ENCODE results near the gene DPP6. TPM values are rescaled to one million over a fixed set of nuclear protein-coding genes. Genes with fewer than 3 reads are reported as not detected.
A peak's percentile ranks its signal among the peaks of the same experiment; 100 is the strongest.
"Not testable (repeated sequence)": the region's sequence is repeated elsewhere in the genome, so short reads cannot be mapped to it uniquely, and the experiment has no call there.

Gene DPP6
- total RNA-seq, 1 donor from 2014 or later = not detected

- no peak for DNase-seq (ENCODE audit: low spot score in 2 of 2)
- Histone ChIP-seq H3K9me3 (no peaks in the 10 kb centered on the region), H3K4me1 (peaks cover 0 to 3% of the 10 kb centered on the region in 2 donors), H3K4me3 (no peak overlapping the region), H3K27ac (no peak overlapping the region), H3K27me3 (peaks cover 6% of the 10 kb centered on the region), H3K36me3 (no peaks in the 10 kb centered on the region)
- intact Hi-C loops (cut with DNase I) = no loop called here
- TF ChIP-seq CTCF (IDR thresholded peaks at IDR 0.05) = no peak
These were observed 864.9 kb downstream of the DPP6 start for GRCh38 chr7:154916856-154917807.

GRCh38 chr7:154917808-154918160 is 865.6 kb downstream of the DPP6 start:
- no peaks in the 10 kb centered on the region for H3K36me3 ChIP-seq
- TF ChIP-seq CTCF (IDR thresholded peaks at IDR 0.05) = no peak
- no peak overlapping the region for H3K4me3 ChIP-seq
- H3K27ac ChIP-seq = no peak overlapping the region
- H3K4me1 ChIP-seq = peaks cover 0 to 3% of the 10 kb centered on the region in 2 donors
- intact Hi-C loops (cut with DNase I) = no loop called here
- H3K9me3 ChIP-seq = no peaks in the 10 kb centered on the region
- peak in 1 of 2 donors; percentile 42 for DNase-seq (ENCODE audit: low spot score in 2 of 2)
- H3K27me3 ChIP-seq = peaks cover 6% of the 10 kb centered on the region

GRCh38 chr7:154918266-154918665 is 866.1 kb downstream of the DPP6 start:
- Histone ChIP-seq H3K4me3 (no peak overlapping the region), H3K36me3 (no peaks in the 10 kb centered on the region), H3K27me3 (peaks cover 6% of the 10 kb centered on the region), H3K4me1 (peaks cover 0 to 3% of the 10 kb centered on the region in 2 donors), H3K9me3 (no peaks in the 10 kb centered on the region), H3K27ac (no peak overlapping the region)
- no peak for TF ChIP-seq CTCF (IDR thresholded peaks at IDR 0.05)
- intact Hi-C loops (cut with DNase I) = no loop called here
- no peak for DNase-seq (ENCODE audit: low spot score in 2 of 2)

GRCh38 chr7:154918741-154919140 is 866.5 kb downstream of the DPP6 start:
- H3K27ac ChIP-seq = no peak overlapping the region
- peaks cover 0 to 3% of the 10 kb centered on the region in 2 donors for H3K4me1 ChIP-seq
- H3K4me3 ChIP-seq = no peak overlapping the region
- DNase-seq (ENCODE audit: low spot score in 2 of 2) = no peak
- no peaks in the 10 kb centered on the region for H3K9me3 ChIP-seq
- H3K27me3 ChIP-seq = peaks cover 6% of the 10 kb centered on the region
- no peaks in the 10 kb centered on the region for H3K36me3 ChIP-seq
- intact Hi-C loops (cut with DNase I) = no loop called here
- no peak for TF ChIP-seq CTCF (IDR thresholded peaks at IDR 0.05)

- Histone ChIP-seq H3K27ac (no peak overlapping the region), H3K4me1 (no peaks in the 10 kb centered on the region)
- TF ChIP-seq CTCF (IDR thresholded peaks at IDR 0.05) = no peak
These were observed 867.4 kb downstream of the DPP6 start for GRCh38 chr7:154919344-154920225.

GRCh38 chr7:154922472-154922871 is 870.3 kb downstream of the DPP6 start:
- not testable (repeated sequence) for H3K27me3 ChIP-seq; H3K4me1 ChIP-seq; H3K27ac ChIP-seq; DNase-seq (ENCODE audit: low spot score in 2 of 2); H3K9me3 ChIP-seq; H3K36me3 ChIP-seq; H3K4me3 ChIP-seq
- intact Hi-C loops (cut with DNase I) = loop anchor here (10.0 kb wide), 2 partner anchors 722 to 842 kb away; partner anchors contain the start of gene RBM33

More at GRCh38 chr7:154919344-154920225, 867.4 kb downstream of the DPP6 start:
- Histone ChIP-seq H3K36me3 (no peaks in the 10 kb centered on the region), H3K27me3 (peaks cover 5% of the 10 kb centered on the region), H3K4me3 (no peak overlapping the region), H3K9me3 (no peaks in the 10 kb centered on the region)
- intact Hi-C loops (cut with DNase I) = loop anchor here (10.0 kb wide), 2 partner anchors 725 to 845 kb away; partner anchors contain the start of gene RBM33
- no peak for DNase-seq (ENCODE audit: low spot score in 2 of 2)
